ENCODE data around the gene PPFIBP2.
"Not testable (repeated sequence)": the region's sequence is repeated elsewhere in the genome, so short reads cannot be mapped to it uniquely, and the experiment has no call there.

The PPFIBP2 gene

GRCh38 chr11:7511401-7511800 is 2.4 kb upstream of the PPFIBP2 start:
- Mint-ChIP-seq H3K36me3 (peaks cover 5% of the 10 kb centered on the region), H3K9me3 (no peaks in the 10 kb centered on the region), H3K4me3 (peak overlapping the region; percentile 80), H3K27me3 (no peaks in the 10 kb centered on the region), H3K4me1 (peaks cover 44% of the 10 kb centered on the region), H3K27ac (no peak overlapping the region)
- no peak for ATAC-seq (ENCODE audit: low read depth)
- no peak for DNase-seq (ENCODE audit: low spot score in 2 of 2)

GRCh38 chr11:7512525-7513233 is 1.1 kb upstream of the PPFIBP2 start:
- H3K27ac Mint-ChIP-seq: no peak overlapping the region
- peak; percentile 74 to 79 for DNase-seq (ENCODE audit: low spot score in 2 of 2)
- peak; percentile 74 for ATAC-seq (ENCODE audit: low read depth)
- no peaks in the 10 kb centered on the region for H3K36me3 Mint-ChIP-seq
- no peaks in the 10 kb centered on the region for H3K9me3 Mint-ChIP-seq
- H3K27me3 Mint-ChIP-seq: no peaks in the 10 kb centered on the region
- peaks cover 50% of the 10 kb centered on the region for H3K4me1 Mint-ChIP-seq
- peak overlapping the region; percentile 80 for H3K4me3 Mint-ChIP-seq

GRCh38 chr11:7514099-7514591 is 346 bp downstream of the PPFIBP2 start:
- peaks cover 62% of the 10 kb centered on the region for H3K4me1 Mint-ChIP-seq
- no peaks in the 10 kb centered on the region for H3K27me3 Mint-ChIP-seq
- peaks cover 9% of the 10 kb centered on the region for H3K36me3 Mint-ChIP-seq
- ATAC-seq (ENCODE audit: low read depth) (peak; percentile 3), DNase-seq (ENCODE audit: low spot score in 2 of 2) (peak in 1 of 2 donors; percentile 43)
- no peak overlapping the region for H3K27ac Mint-ChIP-seq
- peaks cover 6% of the 10 kb centered on the region for H3K9me3 Mint-ChIP-seq
- H3K4me3 Mint-ChIP-seq: peak overlapping the region; percentile 80

- H3K36me3 Mint-ChIP-seq: peaks cover 9% of the 10 kb centered on the region
- no peak overlapping the region for H3K27ac Mint-ChIP-seq
- peaks cover 55% of the 10 kb centered on the region for H3K4me1 Mint-ChIP-seq
- H3K4me3 Mint-ChIP-seq: peak overlapping the region; percentile 80
- H3K9me3 Mint-ChIP-seq: peaks cover 6% of the 10 kb centered on the region
- ATAC-seq (ENCODE audit: low read depth) (no peak), DNase-seq (ENCODE audit: low spot score in 2 of 2) (no peak)
- no peaks in the 10 kb centered on the region for H3K27me3 Mint-ChIP-seq
Measured at GRCh38 chr11:7515447-7515886, 1.7 kb downstream of the PPFIBP2 start.

GRCh38 chr11:7516475-7516874 is 2.7 kb downstream of the PPFIBP2 start:
- ATAC-seq (ENCODE audit: low read depth) (no peak), DNase-seq (ENCODE audit: low spot score in 2 of 2) (no peak)
- no peak overlapping the region for H3K27ac Mint-ChIP-seq
- peaks cover 50% of the 10 kb centered on the region for H3K4me1 Mint-ChIP-seq
- peaks cover 6% of the 10 kb centered on the region for H3K9me3 Mint-ChIP-seq
- peaks cover 9% of the 10 kb centered on the region for H3K36me3 Mint-ChIP-seq
- no peaks in the 10 kb centered on the region for H3K27me3 Mint-ChIP-seq
- H3K4me3 Mint-ChIP-seq: peak overlapping the region; percentile 80

GRCh38 chr11:7517743-7518142 is 3.9 kb downstream of the PPFIBP2 start:
- H3K27me3 Mint-ChIP-seq; H3K36me3 Mint-ChIP-seq; H3K9me3 Mint-ChIP-seq; ATAC-seq (ENCODE audit: low read depth); DNase-seq (ENCODE audit: low spot score in 2 of 2); H3K27ac Mint-ChIP-seq: not testable (repeated sequence)
- Mint-ChIP-seq H3K4me3 (peak overlapping the region; percentile 45), H3K4me1 (peaks cover 39% of the 10 kb centered on the region)

GRCh38 chr11:7518811-7519562 is 5.2 kb downstream of the PPFIBP2 start:
- Mint-ChIP-seq H3K4me1 (peaks cover 48% of the 10 kb centered on the region), H3K4me3 (peak overlapping the region; percentile 82), H3K27ac (no peak overlapping the region), H3K9me3 (peaks cover 6% of the 10 kb centered on the region), H3K36me3 (peaks cover 9% of the 10 kb centered on the region), H3K27me3 (no peaks in the 10 kb centered on the region)
- no peak for ATAC-seq (ENCODE audit: low read depth)
- no peak for DNase-seq (ENCODE audit: low spot score in 2 of 2)

GRCh38 chr11:7520011-7520942 is 6.5 kb downstream of the PPFIBP2 start:
- Mint-ChIP-seq H3K27ac (no peak overlapping the region), H3K27me3 (no peaks in the 10 kb centered on the region), H3K4me3 (no peak overlapping the region), H3K4me1 (peaks cover 54% of the 10 kb centered on the region), H3K9me3 (peaks cover 6% of the 10 kb centered on the region), H3K36me3 (peaks cover 9% of the 10 kb centered on the region)
- DNase-seq (ENCODE audit: low spot score in 2 of 2) (peak in 1 of 2 donors; percentile 35), ATAC-seq (ENCODE audit: low read depth) (peak; percentile 63)

- peaks cover 53% of the 10 kb centered on the region for H3K4me1 Mint-ChIP-seq
- H3K9me3 Mint-ChIP-seq: peaks cover 6% of the 10 kb centered on the region
- peak in 1 of 2 donors; percentile 55 for DNase-seq (ENCODE audit: low spot score in 2 of 2)
- H3K4me3 Mint-ChIP-seq: no peak overlapping the region
- H3K27ac Mint-ChIP-seq: no peak overlapping the region
- no peaks in the 10 kb centered on the region for H3K27me3 Mint-ChIP-seq
- peaks cover 9% of the 10 kb centered on the region for H3K36me3 Mint-ChIP-seq
- ATAC-seq (ENCODE audit: low read depth): peak; percentile 73
Measured at GRCh38 chr11:7520981-7521487, 7.2 kb downstream of the PPFIBP2 start.

GRCh38 chr11:7522121-7522520 is 8.3 kb downstream of the PPFIBP2 start:
- H3K36me3 Mint-ChIP-seq: peaks cover 9% of the 10 kb centered on the region
- peaks cover 51% of the 10 kb centered on the region for H3K4me1 Mint-ChIP-seq
- no peaks in the 10 kb centered on the region for H3K27me3 Mint-ChIP-seq
- ATAC-seq (ENCODE audit: low read depth) (no peak), DNase-seq (ENCODE audit: low spot score in 2 of 2) (no peak)
- H3K4me3 Mint-ChIP-seq: no peak overlapping the region
- no peak overlapping the region for H3K27ac Mint-ChIP-seq
- peaks cover 6% of the 10 kb centered on the region for H3K9me3 Mint-ChIP-seq

- Mint-ChIP-seq H3K4me3 (no peak overlapping the region), H3K9me3 (peaks cover 6% of the 10 kb centered on the region), H3K4me1 (peaks cover 51% of the 10 kb centered on the region), H3K27me3 (no peaks in the 10 kb centered on the region), H3K27ac (no peak overlapping the region), H3K36me3 (peaks cover 9% of the 10 kb centered on the region)
- DNase-seq (ENCODE audit: low spot score in 2 of 2) (no peak), ATAC-seq (ENCODE audit: low read depth) (no peak)
Measured at GRCh38 chr11:7522546-7522945, 8.7 kb downstream of the PPFIBP2 start.

- ATAC-seq (ENCODE audit: low read depth): no peak
- Mint-ChIP-seq H3K36me3 (peaks cover 6% of the 10 kb centered on the region), H3K4me3 (peak overlapping the region; percentile 51), H3K27me3 (no peaks in the 10 kb centered on the region), H3K9me3 (peaks cover 3% of the 10 kb centered on the region), H3K27ac (no peak overlapping the region), H3K4me1 (peaks cover 51% of the 10 kb centered on the region)
- DNase-seq (ENCODE audit: low spot score in 2 of 2): no peak
Measured at GRCh38 chr11:7523416-7524210, 9.8 kb downstream of the PPFIBP2 start.
